ENCODE results near the gene FKBP15.

- TF ChIP-seq, protein P1, sequence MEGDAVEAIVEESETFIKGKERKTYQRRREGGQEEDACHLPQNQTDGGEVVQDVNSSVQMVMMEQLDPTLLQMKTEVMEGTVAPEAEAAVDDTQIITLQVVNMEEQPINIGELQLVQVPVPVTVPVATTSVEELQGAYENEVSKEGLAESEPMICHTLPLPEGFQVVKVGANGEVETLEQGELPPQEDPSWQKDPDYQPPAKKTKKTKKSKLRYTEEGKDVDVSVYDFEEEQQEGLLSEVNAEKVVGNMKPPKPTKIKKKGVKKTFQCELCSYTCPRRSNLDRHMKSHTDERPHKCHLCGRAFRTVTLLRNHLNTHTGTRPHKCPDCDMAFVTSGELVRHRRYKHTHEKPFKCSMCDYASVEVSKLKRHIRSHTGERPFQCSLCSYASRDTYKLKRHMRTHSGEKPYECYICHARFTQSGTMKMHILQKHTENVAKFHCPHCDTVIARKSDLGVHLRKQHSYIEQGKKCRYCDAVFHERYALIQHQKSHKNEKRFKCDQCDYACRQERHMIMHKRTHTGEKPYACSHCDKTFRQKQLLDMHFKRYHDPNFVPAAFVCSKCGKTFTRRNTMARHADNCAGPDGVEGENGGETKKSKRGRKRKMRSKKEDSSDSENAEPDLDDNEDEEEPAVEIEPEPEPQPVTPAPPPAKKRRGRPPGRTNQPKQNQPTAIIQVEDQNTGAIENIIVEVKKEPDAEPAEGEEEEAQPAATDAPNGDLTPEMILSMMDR (IDR thresholded peaks at IDR 0.05), result no peak; the same call in 1 of the 2 replicates
- TF ChIP-seq POLR2AphosphoS5 (IDR thresholded peaks at IDR 0.05; ENCODE audit: low read depth, low read length), result no peak
These were observed 64.2 kb downstream of the FKBP15 start for GRCh38 chr9:113156880-113157279.
